Mucosa of gallbladder (tissue), 1 donor: Measurements from ENCODE around the gene NPDC1. TPM values are rescaled to one million over a fixed set of nuclear protein-coding genes. Genes with fewer than 3 reads are reported as not detected.
A peak's percentile ranks its signal among the peaks of the same experiment; 100 is the strongest.
"Not testable (repeated sequence)": the region's sequence is repeated elsewhere in the genome, so short reads cannot be mapped to it uniquely, and the experiment has no call there.

Experiments used
- DNase-seq: peaks from one replicate; pipeline ENCODE4 v3.0.0-alpha.2; 2020; ENCODE audit warnings: low spot score
- total RNA-seq: library from RNA; stranded (reverse); gene quantifications from one replicate; pipeline ENCODE4 v1.2.1, GENCODE V29; 2021
- donor health status: DM: no; HTN: no; CAD: no.

The NPDC1 gene
- total RNA-seq, 1 donor from 2014 or later: 376 TPM

DNA sequence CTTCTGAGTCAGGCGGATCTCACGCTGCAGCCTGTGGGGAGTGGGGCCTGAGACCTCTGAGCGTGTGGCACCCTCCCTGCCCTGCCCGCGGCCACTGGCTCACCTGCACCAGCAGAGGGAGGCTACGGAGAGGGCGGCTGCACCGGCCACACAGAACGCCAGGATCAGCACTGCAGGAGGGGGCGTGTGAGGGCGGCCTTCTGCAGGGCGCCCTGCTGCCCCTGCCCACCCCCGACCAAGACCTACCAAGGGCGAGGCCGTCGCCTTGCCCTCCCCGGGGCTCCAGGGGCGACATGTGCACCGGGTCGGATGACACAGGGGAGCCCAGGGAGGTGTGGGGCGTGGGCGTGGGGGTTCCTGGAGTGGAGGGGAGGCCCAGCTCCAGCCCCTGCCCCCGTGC is 5.4 kb downstream of the NPDC1 start:
- DNase-seq: no peak

DNA sequence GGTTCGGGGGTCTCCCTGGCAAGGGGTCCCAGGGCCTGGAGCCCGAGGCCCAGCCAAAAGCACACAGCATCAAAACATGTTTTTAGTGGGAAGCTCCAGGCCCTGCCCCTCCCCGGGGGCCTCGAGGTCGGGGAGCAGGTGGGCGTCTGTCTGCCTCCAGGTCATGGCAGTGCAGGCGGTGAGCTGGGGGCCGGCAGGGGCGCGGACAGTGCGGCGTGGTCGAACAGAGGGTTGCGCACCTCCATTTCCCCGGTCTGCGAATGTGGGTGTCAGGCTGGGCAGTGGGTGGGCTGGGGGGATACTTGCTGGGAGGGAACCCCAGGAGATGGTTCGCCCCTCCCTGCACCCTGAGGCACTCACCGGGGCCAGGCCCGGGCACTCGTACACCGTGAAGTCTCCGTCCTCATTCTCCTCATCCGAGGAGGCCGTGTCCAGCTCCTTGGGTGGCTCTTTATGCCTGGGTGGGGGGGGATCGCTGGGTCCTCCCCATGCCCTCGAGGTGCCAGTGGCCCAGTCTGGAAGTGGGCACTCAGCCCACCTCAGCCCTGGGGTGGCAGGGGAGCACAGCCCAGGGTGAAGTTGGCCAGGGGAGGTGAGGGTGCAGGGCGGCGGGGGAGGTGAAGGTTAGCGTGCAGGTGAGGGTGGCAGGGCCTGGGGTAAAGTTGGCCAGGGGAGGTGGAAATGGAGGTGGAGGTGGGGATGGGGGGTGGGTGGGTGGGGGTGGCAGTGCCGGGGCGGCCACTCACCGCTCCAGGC is 6.2 kb downstream of the NPDC1 start:
- DNase-seq: no peak

DNA sequence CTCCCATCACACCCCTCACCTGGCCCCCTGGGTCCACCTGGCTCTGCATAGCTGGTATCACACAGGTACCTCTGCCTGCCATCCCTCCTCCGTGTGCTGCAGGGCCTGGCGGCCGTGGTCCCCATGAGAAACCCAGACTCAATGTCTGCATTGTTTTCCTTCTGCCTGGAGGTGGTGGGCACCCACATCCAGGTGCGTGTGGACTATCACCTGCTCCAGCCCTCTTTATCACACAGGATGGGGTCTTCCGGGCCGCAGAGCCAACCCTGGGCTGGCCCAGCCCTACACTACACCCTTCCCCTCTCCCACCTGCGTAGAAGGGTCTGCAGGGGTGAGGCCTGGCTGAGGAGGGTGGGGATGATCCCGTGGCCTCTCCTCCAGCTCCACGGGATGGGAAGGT is 7.1 kb downstream of the NPDC1 start:
- DNase-seq: no peak

DNA sequence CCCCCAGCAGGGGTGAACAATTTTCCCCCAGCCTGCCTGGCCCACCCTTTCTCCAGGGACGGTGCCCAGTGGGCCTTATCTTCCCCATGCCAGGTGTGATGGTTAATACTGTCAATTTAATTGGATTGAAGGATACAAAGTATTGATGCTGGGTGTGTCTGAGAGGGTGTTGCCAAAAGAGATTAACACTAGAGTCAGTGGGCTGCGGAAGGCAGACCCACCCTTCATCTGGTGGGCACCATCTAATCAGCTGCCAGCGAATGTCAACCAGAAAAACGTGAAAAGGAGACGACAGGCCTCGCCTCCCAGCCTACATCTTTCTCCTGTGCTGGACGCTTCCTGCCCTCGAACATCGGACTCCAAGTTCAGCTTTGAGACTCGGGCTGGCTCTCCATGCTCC is 8.5 kb downstream of the NPDC1 start:
- no peak for DNase-seq

DNA sequence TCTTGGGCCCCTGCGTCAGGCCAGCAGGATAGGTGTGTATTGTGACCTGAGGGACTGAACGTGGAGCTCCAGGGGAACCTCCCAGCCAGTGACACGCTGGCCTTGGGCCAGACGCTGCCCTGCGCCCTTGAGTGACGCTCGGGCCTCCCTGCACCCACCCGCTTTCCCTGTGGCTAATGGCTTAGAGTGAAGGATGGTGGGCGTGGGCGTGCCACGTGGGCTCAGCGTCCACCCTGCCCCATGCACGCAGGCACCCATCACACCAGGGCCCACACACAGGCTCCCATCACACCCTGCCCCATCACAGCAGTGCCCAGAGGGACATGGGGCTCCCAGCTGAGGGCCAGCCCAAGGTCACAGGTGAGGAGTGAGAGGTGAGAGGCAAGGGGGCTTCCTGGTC is 8.9 kb downstream of the NPDC1 start:
- DNase-seq: no peak

DNA sequence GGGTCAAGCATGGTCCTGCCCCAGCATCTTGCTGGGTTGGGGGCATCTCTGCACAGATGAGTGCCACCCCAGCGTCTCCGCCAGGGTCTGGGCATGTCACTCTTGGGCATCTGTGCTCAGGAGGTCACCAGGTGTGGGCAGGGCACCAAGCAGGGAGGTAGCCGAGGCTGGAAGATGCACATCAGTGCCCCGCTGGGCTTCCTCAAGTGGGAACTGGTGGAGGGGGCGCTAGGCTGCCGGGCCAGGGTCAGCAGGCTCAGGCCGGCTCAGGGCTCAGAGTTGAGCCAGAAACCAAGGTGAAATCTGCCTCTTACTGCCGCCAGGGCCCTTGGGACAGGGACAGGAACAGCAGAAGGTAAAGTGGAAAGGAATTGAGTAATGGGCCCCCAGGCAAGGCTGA is 10.0 kb downstream of the NPDC1 start:
- no peak for DNase-seq

DNA sequence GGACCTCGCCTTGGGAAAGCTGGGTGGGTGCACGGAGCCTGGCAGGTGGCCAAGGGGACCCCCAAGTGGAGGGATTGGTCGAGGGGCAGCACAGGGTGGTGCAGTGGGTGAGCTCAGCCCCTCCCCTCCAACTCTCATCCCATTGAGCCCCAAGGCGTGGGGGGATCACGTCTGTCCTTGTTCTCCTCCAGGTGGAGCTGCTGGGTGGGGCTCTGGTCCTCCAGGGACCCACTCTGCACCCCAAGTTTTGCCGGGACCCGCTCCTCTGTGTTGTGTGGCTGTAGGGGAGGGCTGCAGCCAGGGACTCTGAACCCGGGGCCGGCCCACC is 10.5 kb downstream of the NPDC1 start:
- DNase-seq: no peak

DNA sequence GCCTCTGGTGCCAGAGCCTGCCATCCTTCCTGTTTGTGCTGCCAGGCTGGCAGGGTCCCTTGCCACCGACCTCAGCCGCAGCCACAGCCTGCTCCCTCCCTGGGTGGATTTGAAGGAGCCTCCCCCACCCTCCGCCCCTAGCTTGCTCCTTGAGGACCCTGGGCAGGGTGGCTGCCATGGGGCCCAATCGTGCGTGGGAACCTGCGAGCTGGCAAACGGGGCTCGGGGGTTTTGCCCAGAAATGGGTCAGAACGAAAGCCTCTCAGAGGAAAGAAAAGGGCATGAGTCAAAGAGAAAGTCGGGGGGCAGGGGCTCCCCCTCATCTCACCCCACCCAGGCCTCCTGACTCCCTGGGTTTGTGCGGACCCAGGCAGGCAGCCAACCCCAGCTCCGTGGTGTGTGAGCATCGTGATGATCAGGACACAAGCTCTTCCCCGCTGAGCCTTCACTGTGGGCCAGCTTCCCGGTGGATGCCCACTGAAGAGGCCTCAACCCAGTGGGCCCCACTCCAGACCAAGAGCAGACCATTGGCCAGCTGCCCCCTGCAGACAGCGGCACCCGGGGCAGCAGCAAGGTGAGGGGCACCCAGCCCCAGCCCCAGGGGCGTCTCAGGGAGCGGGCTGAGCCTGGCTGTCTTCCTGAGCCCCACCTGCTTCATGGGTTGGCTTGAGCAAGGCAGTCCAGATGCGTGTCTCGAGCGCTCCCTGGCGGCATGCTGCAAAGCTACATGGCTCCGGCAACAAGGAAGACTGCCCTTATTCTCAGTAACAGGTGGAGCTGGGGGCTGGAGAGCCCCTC is 11.1 kb downstream of the NPDC1 start:
- peak; percentile 84 for DNase-seq

DNA sequence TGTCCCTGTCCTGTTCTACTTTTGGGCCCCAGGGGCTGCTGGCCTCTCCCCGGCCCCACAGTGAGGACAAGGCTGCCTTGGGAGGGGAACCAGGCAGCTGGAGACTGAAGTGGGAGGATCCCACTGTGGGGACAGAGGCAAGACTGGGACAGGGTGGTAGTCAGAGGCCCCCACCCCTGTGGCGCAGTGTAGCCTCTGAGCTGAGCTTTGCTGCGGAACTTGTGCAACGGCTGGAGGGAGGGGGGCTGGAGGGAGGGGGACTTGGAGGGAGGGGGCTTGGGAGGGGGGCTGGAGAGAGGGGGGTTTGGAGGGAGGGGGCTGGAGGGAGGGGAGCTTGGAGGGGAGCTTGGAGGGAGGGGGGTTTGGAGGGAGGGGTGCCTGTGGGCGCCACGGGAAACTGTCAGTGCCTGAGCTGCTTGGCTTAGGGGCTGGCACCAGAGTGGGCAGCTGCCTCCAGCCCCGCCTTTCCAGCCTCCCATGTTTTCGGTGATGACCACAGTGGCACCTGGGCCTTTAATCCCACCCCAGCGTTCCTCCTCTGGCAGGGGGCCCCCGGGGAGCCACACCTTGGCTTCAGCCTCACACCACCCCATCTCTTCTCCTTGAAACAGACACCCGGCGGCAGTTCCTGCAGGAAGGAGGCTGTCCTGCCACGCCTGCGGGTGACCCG is 11.8 kb downstream of the NPDC1 start:
- DNase-seq: no peak

DNA sequence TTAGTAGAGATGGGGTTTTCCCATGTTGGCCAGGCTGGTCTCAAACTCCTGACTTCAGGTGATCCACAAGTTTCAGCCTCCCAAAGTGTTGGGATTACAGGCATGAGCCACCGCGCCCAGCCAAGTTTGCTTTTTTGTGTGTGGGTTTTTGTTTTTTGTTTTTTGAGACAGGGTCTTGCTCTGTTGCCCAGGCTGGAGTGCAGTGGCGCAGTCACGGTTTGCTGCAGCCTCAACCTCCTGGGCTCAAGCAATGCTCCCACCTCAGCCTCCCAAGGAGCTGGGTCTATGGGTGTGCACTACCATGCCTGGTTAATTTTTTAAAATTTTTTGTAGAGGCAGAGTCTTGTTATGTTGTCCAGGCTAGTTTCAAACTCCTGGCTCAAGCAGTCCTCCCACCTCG is 12.5 kb downstream of the NPDC1 start:
- DNase-seq: not testable (repeated sequence)

DNA sequence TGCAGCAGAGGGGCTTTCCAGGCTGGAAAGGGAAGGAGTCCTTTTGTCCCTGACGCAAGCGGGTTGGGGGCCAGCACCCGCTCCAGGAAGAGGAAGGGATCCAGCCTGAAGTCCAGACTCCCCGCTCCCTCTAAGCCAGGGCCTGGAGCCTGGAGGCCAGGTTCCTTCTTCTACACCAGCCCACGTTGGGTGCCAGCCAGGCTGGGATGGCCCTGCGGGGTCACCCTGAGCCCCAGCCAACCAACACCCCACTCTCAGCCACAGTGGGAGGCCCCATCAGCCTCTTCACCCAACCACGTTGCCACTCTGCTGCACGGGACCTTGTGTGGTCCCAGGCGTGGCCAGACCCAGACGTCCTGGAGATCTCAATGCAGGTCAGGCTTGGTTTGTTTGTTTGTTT is 13.1 kb downstream of the NPDC1 start:
- DNase-seq: no peak

DNA sequence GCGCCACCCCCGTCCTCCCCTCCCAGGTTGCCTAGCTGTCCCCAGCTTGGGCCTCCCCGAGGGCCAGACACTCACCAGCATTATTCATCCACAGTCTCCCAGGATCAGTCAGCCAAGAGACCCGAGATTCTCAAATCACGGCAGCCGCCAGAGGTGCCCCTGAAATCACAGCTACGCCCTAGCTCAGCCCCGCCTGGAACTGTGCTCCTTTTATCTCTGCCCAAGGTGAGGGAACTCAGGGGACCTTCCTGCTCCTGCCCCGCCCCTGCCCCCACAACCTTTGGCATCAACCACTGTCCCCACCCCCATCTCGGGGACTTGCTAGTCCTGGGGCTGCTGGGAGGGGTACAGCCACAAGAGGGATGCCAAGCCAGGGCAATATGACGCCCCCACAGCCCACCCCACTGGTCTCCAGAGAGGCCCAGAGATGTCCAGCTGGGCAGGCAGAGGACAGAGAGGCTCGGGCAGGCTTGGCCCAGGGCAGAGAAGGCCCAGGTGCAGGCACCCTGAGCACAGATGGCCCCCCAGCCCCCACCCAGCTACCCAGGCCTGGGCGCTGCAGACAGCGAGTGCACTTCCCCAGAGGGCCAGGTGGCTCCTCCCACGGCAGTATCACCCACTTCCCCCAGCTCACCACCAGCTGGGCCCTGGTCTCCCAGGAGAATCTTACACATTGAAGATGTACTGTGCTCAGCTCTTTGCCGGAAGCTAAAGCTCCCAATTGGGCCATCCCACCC is 13.9 kb downstream of the NPDC1 start, which contains the start of gene FUT7:
Gene FUT7 (minus strand): TSS at position 185 of the 737 bp plus-strand sequence. CDS start 97 bp downstream, at position 88.
- no peak for DNase-seq

DNA sequence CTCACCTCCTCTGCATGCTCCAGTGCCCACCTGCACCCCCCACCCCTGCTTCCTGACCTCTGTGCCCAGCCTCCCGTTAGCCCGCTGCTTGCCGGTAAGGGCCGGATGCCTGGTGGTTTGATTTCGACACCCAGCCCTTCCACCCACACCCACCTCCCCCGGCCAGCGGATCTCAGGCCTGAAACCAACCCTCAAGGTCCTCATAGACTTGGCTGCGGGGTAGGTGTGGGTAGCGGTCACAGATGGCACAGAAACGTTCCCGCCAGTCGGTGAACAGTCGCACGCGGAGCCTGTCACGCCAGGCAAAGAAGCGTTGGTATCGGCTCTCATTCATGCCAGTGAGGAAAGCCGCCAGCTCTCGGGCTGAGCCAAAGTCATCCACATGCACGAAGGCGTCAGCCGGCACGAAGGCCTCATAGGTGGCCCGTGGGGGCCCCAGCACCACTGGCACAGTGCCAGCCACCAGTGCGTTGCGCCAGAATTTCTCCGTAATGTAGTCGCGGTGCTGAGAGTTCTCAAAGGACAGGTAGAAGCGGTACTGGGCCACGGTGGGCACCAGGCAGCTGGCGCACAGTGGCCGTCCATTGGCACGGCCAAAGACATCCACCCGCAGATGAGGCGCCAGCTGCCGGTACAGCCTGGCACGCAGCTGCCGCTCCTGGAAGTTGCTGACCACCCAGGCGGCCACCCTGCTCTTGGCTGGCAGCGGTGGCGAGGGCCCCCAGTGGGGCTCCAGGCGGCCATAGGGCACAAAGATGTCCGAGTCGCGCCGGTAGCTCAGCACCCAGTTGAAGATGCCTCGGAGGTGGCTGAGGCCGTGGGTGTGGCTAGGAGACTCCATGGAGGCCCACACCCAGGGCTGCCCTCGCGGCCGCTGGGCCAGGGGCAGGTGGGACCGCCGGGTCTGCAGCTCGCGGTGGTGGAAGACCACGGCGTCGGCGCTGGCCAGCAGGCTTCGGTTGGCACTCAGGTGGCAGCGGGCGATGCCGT is 15.1 kb downstream of the NPDC1 start:
- DNase-seq: no peak

DNA sequence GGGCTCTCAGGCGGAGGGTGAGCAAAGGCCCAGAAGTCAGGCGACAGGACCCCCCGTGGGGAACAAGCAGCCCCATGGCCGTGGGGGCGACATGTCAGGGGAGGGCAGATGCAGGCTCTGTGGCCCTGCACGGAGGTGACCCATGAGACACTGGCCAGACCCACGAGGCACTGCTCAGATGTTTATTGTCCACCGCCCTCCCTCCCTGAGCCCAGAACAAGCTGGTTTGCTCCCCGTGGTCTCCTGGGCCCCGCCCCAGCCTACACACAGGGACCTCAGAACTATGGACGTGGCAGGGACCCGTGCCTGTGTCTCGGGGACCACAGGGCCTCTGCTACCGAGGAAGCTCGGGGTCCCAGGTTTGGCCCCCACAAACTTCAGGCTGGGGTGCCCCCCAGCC is 16.0 kb downstream of the NPDC1 start:
- DNase-seq: no peak

DNA sequence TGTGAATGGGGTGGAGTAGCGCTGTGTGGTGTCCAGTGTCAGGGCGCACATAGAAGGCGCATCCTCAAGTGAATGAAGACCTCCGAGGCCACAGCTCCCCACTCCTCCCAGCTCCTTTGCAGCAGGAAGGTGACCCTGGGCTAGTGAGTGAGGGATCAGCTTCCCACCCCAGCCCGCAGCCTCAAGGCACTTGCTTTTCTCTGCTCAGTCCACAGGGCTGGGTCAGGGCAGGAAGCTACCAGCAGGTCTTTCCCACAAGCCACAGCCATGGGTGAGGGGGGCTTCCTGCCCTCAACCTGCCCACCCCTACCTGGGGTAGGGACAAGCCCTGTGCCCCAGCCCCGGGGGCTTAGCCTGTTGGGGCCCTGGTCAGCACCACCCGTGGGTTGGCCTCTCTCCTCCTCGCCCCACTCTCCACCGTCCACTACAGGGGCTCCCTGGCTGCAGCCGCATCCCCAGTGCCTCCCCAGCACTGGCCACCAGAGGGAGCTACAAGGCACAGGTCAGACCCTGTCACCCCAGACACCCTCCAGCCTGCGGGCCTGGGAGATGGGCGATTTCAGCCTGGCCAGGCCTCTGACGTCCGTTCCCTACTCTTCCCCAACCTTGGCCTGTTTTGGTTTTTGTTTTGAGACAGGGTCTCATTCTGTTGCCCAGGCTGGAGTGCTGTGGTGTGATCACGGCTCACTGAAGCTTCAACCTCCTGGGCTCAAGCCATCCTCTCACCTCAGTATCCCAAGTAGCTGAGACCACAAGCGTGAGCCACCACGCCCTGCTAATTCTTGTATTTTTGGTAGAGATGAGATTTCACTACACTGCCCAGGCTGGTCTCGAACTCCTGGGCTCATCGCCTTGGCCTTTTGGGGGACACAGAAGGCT is 16.7 kb downstream of the NPDC1 start:
- peak; percentile 77 for DNase-seq

DNA sequence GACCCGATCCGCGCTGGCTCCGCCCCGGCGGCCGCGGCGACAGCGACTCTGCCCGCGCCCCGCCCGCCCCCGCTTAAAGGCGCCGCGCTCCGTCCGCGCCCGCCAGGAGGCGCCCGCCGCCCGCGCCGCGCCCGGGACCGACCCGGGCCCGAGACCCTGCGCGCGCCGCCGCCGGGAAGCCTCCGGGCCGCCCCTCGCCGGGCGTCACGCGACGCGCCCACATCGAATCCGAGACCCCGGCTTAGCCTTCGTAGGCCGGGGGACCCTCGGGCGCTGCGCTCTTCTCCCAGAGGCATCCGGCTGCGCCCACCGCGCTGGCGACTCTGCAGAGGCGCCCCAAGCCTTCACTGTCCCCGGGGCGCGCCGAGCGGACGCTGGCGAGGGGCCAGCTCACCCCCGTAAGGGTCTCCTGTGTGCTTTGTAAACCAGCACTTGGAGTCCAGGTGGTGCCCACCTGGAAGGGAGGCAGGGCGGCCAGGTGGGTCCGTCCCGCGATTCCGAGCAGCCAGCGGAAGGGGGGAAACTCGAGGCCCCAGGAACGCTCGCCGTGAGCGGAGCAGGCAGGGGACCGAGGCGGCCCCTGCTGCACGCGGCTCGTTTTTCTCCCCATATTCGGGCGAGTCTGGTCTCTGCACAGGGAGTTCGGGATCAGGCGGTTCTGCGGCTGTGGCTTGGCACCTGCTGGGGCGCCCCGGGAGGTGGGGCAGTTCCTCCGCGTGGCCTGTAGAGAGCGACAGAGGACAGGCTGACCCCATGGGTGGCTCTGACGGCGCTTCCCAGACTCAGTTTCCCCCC is 17.5 kb downstream of the NPDC1 start:
- DNase-seq: peak; percentile 59

DNA sequence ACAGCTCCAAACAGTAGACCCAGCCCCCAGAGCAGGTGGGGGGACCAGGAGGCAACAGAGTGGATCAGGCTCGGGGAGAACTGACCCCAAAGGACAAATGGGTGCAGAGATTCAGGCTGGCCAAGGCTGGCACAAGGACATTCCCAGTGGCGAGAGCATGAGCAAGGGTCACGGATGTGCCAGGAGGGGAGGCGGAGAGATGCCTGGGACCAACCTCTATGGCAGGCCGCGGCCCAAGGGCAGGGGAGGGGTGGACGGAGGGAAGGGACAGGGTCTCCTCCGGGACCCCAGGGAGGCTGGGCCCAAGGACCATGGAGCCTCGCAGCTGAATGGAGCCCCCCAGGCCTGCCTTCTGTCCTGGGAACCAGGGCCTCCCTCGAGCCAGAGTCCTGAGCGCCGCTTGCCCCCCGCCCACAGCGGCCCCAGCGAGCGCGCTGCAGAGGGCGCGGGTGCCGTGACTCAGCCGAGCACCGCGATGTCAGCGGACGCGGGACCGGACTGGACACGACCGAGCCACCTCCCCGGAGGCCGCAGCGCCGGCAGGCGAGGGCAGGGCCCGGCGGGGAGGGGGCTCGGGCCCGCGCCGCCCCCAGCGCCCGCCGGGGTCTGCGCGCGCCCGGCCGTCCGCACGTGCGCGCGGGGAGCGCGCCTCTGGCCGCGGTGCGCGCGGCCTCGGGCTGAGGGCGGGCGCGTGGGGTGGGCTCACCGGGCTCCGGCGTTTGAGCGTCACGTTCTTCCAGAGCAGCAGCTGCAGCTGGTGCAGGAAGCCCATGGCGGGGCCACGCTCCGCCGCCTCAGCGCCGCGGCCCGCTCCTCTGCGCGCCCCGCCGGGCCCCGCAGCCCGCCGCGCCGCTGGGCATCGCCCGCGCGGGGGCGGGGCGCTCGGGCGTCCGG is 18.4 kb downstream of the NPDC1 start, which contains the start of gene ABCA2:
Gene ABCA2 (minus strand): TSS at position 869 of the 894 bp plus-strand sequence. CDS start 97 bp downstream, at position 772.
- DNase-seq: no peak

DNA sequence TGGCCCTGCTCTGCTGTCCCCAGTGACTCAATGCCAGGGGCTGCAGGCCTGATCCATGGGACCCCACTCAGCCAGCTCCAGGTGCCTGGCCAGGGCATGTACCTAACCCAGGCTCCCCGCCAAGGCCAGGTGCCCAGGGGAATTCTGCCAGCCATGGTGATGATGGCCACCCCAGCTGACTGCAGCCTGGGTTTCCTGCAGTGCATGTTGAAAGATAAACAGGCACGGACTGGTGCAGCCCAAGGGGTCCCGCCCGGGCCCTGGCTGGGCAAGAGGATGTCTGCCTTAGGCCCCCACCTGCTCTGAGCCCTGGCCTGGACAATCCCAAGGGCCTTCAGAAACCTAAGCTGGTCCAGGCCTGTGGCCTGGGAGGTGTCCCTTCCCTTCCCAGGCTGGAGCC is 19.1 kb downstream of the NPDC1 start:
- no peak for DNase-seq
